Liver (tissue), 9 donors: ENCODE measurements around the gene FAM241A. TPM values are rescaled to one million over a fixed set of nuclear protein-coding genes. Genes with fewer than 3 reads are reported as not detected.

Experiments used
- DNase-seq: peaks from one replicate; pipeline ENCODE4 v3.0.0-alpha.2; 2017; ENCODE audit warnings: low spot score
- H3K27ac ChIP-seq, 2 donors: one replicate each; pipeline ENCODE4 v1.7.0; 2013; ENCODE audit warnings: inconsistent platforms in 2 of 2, low read length in 2 of 2, control low read depth in 1 of 2, low read depth in 1 of 2, mild to moderate bottlenecking in 1 of 2
- H3K27me3 ChIP-seq, 4 donors: one replicate each; pipeline versions ENCODE4 v1.6.1 to v1.7.0; 2013; ENCODE audit warnings: low read length in 3 of 4, inconsistent platforms in 1 of 4, mild to moderate bottlenecking in 1 of 4, moderate library complexity in 1 of 4; ENCODE audit not compliant: control insufficient read depth in 4 of 4, insufficient read depth in 4 of 4
- H3K36me3 ChIP-seq, 4 donors: one replicate each; pipeline versions ENCODE4 v1.6.1 to v1.7.0; 2013; ENCODE audit warnings: low read length in 3 of 4, mild to moderate bottlenecking in 3 of 4, low read depth in 1 of 4, moderate library complexity in 1 of 4; ENCODE audit not compliant: control insufficient read depth in 4 of 4, insufficient read depth in 3 of 4
- H3K4me1 ChIP-seq, 4 donors: one replicate each; pipeline versions ENCODE4 v1.6.1 to v1.7.0; 2013; ENCODE audit warnings: low read length in 3 of 4, mild to moderate bottlenecking in 3 of 4, moderate library complexity in 1 of 4; ENCODE audit not compliant: control insufficient read depth in 4 of 4, insufficient read depth in 4 of 4
- H3K4me3 ChIP-seq, 3 donors: one replicate each; pipeline versions ENCODE4 v1.6.1 to v1.7.0; 2013; ENCODE audit warnings: low read length in 3 of 3, control low read depth in 1 of 3, low read depth in 1 of 3, mild to moderate bottlenecking in 1 of 3
- H3K9ac ChIP-seq, 2 donors: one replicate each; pipeline ENCODE4 v1.7.0; 2013; ENCODE audit warnings: low read length in 2 of 2, mild to moderate bottlenecking in 2 of 2, moderate library complexity in 2 of 2, control low read depth in 1 of 2, low read depth in 1 of 2
- H3K9me3 ChIP-seq, 4 donors: one replicate each; pipeline versions ENCODE4 v1.6.1 to v1.7.0; 2013; ENCODE audit warnings: low read length in 3 of 4; ENCODE audit not compliant: control insufficient read depth in 4 of 4
- EGR1 ChIP-seq, 2 donors: IDR thresholded peaks; 2 replicates each; pipeline ENCODE4 v1.6.1; 2016 to 2018; ENCODE audit warnings: antibody characterized with exemption in 2 of 2, low read depth in 2 of 2
- FOXA2 ChIP-seq: IDR thresholded peaks from 2 replicates; pipeline ENCODE4 v1.6.1; 2016; ENCODE audit warnings: antibody characterized with exemption
- GABPA ChIP-seq, 2 donors: IDR thresholded peaks in 1 of 2; conservative IDR thresholded peaks in 1 of 2; 2 replicates each; pipeline ENCODE4 v1.6.1; 2016; ENCODE audit warnings: antibody characterized with exemption in 2 of 2, mild to moderate bottlenecking in 1 of 2, moderate library complexity in 1 of 2
- HNF4A ChIP-seq, 2 donors: conservative IDR thresholded peaks; 2 replicates each; pipeline ENCODE4 v1.6.1; 2016; ENCODE audit warnings: antibody characterized with exemption in 2 of 2, mild to moderate bottlenecking in 2 of 2
- HNF4G ChIP-seq: IDR thresholded peaks from 2 replicates; pipeline ENCODE4 v1.6.1; 2016; ENCODE audit warnings: antibody characterized with exemption
- NR2F2 ChIP-seq: IDR thresholded peaks from 2 replicates; pipeline ENCODE4 v1.6.1; 2016; ENCODE audit warnings: antibody characterized with exemption
- TAF1 ChIP-seq: conservative IDR thresholded peaks from 2 replicates; pipeline ENCODE4 v1.6.1; 2016; ENCODE audit warnings: antibody characterized with exemption, mild to moderate bottlenecking
- YY1 ChIP-seq: IDR thresholded peaks from 2 replicates; pipeline ENCODE4 v1.6.1; 2016; ENCODE audit warnings: antibody characterized with exemption, mild to moderate bottlenecking
- WGBS: extraction: QIAGEN DNeasy Blood & Tissue Kit; methylation state at CpG from one replicate; pipeline ENCODE4 v1.1.7; 2013; 5-methylcytosine and 5-hydroxymethylcytosine counted together
- polyA plus RNA-seq, 2 donors: library from polyadenylated mRNA; stranded (reverse) in 1 of 2; unstranded in 1 of 2; fragments of 200-250 nt in 1 of 2; fragments of >200 nt in 1 of 2; fragmentation: Nextera tagmentation in 1 of 2; extraction: Ambion mirVana in 1 of 2; gene quantifications; one replicate each; pipeline versions ENCODE4 v1.2.1 to v1.2.3, GENCODE V29; 2013 to 2015
- total RNA-seq, 2 donors: library from RNA; depleted of rRNA; stranded (reverse); fragments of >200 nt; gene quantifications; one replicate each; pipeline ENCODE4 v1.2.3, GENCODE V29; 2014
- TF ChIP-seq, protein P1 (sequence below): IDR thresholded peaks from 2 replicates; pipeline ENCODE4 v1.6.1; 2016; ENCODE audit warnings: antibody characterized with exemption
- TF ChIP-seq, protein P2 (sequence below): IDR thresholded peaks from 2 replicates; pipeline ENCODE4 v1.6.1; 2016; ENCODE audit warnings: antibody characterized with exemption
- TF ChIP-seq, protein P3 (sequence below): IDR thresholded peaks from 2 replicates; pipeline ENCODE4 v1.6.1; 2016; ENCODE audit warnings: antibody characterized with exemption
- donor health status: healthy.
- donor health status: healthy.
- donor health status: healthy.
- donor health status: healthy.
- donor health status: healthy.

The FAM241A gene
- total and polyA plus RNA-seq, 4 donors, result 1.1 to 2.3 (median 1.7) TPM

DNA sequence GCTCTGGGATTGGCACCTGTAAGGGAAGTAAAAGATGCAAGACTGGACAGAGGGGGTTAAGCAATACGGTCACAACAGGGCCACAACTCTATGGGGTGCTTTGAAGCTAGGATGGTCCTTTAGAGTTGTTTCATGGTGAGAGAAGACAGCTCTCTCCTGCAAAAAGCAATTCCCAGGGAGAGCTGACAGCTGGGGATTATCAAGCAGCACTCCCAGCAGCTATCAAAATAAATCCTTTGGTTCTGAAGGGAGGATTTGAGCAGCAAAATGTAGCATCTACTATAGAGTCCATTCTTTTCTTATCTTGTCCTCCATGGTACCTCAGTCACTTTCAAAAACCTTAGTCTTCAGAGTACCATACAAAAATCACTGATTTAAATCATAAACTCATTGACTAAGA, 51.2 kb downstream of the FAM241A start:
- Histone ChIP-seq H3K27ac (no peak overlapping the region), H3K27me3 (no peaks in the 10 kb centered on the region), H3K36me3 (no peaks in the 10 kb centered on the region), H3K9ac (no peak overlapping the region), H3K4me1 (no peaks in the 10 kb centered on the region), H3K9me3 (no peaks in the 10 kb centered on the region), H3K4me3 (no peak overlapping the region)
- no peak for DNase-seq
- TF ChIP-seq, protein P1, sequence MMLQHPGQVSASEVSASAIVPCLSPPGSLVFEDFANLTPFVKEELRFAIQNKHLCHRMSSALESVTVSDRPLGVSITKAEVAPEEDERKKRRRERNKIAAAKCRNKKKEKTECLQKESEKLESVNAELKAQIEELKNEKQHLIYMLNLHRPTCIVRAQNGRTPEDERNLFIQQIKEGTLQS, result no peak
- TF ChIP-seq FOXA2 (no peak), TAF1 (no peak), EGR1 (IDR thresholded peaks at IDR 0.05; ENCODE audit: low read depth in 2 of 2) (no peak), NR2F2 (no peak), GABPA (IDR thresholded peaks at IDR 0.05 in 1 of 2, conservative IDR thresholded peaks at IDR 0.05 in 1 of 2) (no peak)
- TF ChIP-seq, protein P2, sequence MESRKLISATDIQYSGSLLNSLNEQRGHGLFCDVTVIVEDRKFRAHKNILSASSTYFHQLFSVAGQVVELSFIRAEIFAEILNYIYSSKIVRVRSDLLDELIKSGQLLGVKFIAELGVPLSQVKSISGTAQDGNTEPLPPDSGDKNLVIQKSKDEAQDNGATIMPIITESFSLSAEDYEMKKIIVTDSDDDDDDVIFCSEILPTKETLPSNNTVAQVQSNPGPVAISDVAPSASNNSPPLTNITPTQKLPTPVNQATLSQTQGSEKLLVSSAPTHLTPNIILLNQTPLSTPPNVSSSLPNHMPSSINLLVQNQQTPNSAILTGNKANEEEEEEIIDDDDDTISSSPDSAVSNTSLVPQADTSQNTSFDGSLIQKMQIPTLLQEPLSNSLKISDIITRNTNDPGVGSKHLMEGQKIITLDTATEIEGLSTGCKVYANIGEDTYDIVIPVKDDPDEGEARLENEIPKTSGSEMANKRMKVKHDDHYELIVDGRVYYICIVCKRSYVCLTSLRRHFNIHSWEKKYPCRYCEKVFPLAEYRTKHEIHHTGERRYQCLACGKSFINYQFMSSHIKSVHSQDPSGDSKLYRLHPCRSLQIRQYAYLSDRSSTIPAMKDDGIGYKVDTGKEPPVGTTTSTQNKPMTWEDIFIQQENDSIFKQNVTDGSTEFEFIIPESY, result no peak
- 80% methylated on average over 1 of the region's 1 CpG for WGBS

DNA sequence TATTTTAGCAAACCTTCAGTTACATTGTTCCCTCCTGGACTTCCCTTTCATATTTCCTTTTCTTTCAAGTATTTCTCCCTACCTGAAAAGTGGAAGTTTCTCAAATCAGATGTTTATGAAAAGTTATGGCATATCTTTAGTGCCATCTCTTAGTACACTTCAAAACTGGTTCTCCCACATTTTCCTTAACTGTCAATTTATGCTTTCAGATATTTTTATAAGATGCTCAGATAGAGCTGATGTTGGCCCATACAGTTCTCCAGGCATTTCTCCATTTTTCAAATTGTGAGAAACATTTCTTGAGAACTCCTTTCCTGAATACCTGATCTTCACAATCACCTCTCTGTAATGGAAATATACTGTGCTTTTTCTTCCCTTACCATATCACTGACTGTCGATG, 53.8 kb downstream of the FAM241A start:
- no peak for DNase-seq
- 82% methylated on average over 1 of the region's 1 CpG for WGBS
- TF ChIP-seq FOXA2, result no peak
- TF ChIP-seq HNF4A (conservative IDR thresholded peaks at IDR 0.05), result no peak
- TF ChIP-seq, protein P3, sequence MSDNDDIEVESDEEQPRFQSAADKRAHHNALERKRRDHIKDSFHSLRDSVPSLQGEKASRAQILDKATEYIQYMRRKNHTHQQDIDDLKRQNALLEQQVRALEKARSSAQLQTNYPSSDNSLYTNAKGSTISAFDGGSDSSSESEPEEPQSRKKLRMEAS, result no peak
- TF ChIP-seq YY1, result no peak
- TF ChIP-seq, protein P2, result no peak
- no peak for TF ChIP-seq HNF4G
- no peak overlapping the region for H3K9ac ChIP-seq
- no peaks in the 10 kb centered on the region for H3K9me3 ChIP-seq
- no peaks in the 10 kb centered on the region for H3K27me3 ChIP-seq
- no peak overlapping the region for H3K27ac ChIP-seq
- H3K36me3 ChIP-seq, result no peaks in the 10 kb centered on the region
- H3K4me3 ChIP-seq, result no peak overlapping the region
- no peaks in the 10 kb centered on the region for H3K4me1 ChIP-seq

DNA sequence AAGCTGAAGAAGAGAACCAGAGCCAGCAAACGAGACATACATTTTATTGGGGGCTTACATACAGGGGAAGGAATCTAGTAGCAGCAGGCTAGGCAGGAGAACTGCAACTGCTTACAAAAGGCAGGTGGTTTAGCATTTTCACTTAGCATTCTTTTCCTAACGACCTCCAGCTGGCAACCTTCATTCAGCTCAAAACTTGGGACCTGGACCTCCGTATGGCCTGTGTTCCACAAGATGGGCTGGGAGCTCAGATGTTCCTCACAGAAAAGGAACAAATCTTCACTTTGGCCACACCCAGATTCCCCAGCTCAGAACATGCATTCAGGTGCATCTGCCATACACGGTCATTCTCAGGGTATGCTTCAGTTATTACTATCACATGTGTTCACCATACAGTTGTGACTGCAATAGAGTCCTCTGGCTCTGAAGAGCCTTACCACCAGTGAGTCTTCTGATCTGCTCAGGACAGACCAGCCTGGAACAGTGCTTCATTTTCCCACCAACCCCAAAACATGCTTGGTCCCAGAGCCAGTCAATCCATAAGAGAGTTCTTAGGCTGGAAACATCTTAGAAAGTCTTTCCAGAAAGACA, 56.8 kb downstream of the FAM241A start:
- Histone ChIP-seq H3K4me3 (no peak overlapping the region), H3K27ac (no peak overlapping the region), H3K9me3 (no peaks in the 10 kb centered on the region), H3K4me1 (no peaks in the 10 kb centered on the region), H3K36me3 (no peaks in the 10 kb centered on the region), H3K27me3 (no peaks in the 10 kb centered on the region), H3K9ac (no peak overlapping the region)
- no peak for DNase-seq
- no peak for TF ChIP-seq HNF4G
- 90% methylated on average over 4 of the region's 4 CpGs for WGBS
